IPS-18a (cell line): Measurements from ENCODE around the gene SLC13A1.

Experiments used
- H3K27ac ChIP-seq: one replicate; pipeline ENCODE4 v1.5.1; 2013; ENCODE audit warnings: low read length
- H3K27me3 ChIP-seq: one replicate; pipeline ENCODE4 v1.6.1; 2013; ENCODE audit warnings: mild to moderate bottlenecking, low read length; ENCODE audit not compliant: control insufficient read depth, insufficient read depth
- H3K36me3 ChIP-seq: one replicate; pipeline ENCODE4 v1.6.1; 2013; ENCODE audit warnings: low read depth, low read length; ENCODE audit not compliant: control insufficient read depth
- H3K4me1 ChIP-seq: one replicate; pipeline ENCODE4 v1.6.1; 2013; ENCODE audit warnings: low read depth, low read length; ENCODE audit not compliant: control insufficient read depth
- H3K4me3 ChIP-seq: one replicate; pipeline ENCODE4 v1.5.1; 2013; ENCODE audit warnings: low read length
- H3K9ac ChIP-seq: one replicate; pipeline ENCODE4 v1.6.1; 2013; ENCODE audit warnings: mild to moderate bottlenecking, low read length, moderate library complexity
- H3K9me3 ChIP-seq: one replicate; pipeline ENCODE4 v1.6.1; 2013; ENCODE audit warnings: low read depth, low read length; ENCODE audit not compliant: control insufficient read depth

The SLC13A1 gene

DNA sequence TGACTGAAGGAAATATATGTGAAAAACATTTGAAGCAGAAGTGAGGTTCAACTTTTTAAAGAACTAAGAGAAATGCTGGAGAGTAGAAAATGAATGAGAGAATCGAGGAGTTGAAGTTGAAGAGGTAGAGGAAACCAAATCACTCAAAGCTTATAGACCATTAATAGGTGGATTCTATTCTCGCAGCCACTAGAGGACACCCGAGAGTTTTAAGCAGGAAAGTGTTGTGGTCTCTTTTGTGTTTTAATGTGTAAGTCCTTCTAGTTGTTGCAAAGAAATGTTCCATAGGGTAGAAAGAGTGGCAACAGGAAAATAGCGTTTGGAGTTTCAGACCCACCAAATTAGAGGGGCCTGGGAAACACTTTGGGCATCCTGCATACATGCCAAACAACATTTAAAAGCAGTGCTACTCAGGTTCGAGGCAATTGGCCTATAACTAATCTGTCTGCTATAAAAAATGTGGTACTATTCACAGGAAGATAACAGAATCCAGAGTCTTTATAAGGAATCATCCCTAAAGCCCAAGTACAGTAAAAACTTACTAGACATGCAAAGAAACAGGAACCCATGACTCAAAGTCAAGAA, 129.0 kb downstream of the SLC13A1 start:
- Histone ChIP-seq H3K4me1 (no peaks in the 10 kb centered on the region), H3K27ac (no peak overlapping the region), H3K9me3 (no peaks in the 10 kb centered on the region), H3K36me3 (no peaks in the 10 kb centered on the region), H3K27me3 (no peaks in the 10 kb centered on the region), H3K4me3 (no peak overlapping the region), H3K9ac (no peak overlapping the region)

- H3K9ac ChIP-seq: no peak overlapping the region
- no peaks in the 10 kb centered on the region for H3K4me1 ChIP-seq
- no peaks in the 10 kb centered on the region for H3K9me3 ChIP-seq
- H3K27me3 ChIP-seq: no peaks in the 10 kb centered on the region
- no peak overlapping the region for H3K4me3 ChIP-seq
- no peaks in the 10 kb centered on the region for H3K36me3 ChIP-seq
- H3K27ac ChIP-seq: no peak overlapping the region
Measured at GRCh38 chr7:123067814-123068213, 132.0 kb downstream of the SLC13A1 start.
